Activated naive CD8-positive, alpha-beta T cell (primary cell): ENCODE results near the gene MAP3K3.

Experiments
- H3K27ac Mint-ChIP-seq: one replicate; pipeline ENCODE4 v1.8.0; 2021; ENCODE audit warnings: mixed read lengths
- H3K27me3 Mint-ChIP-seq: one replicate; pipeline ENCODE4 v1.8.0; 2021; ENCODE audit warnings: mixed read lengths
- H3K36me3 Mint-ChIP-seq: one replicate; pipeline ENCODE4 v1.8.0; 2021; ENCODE audit warnings: mixed read lengths
- H3K4me1 Mint-ChIP-seq: one replicate; pipeline ENCODE4 v1.8.0; 2021; ENCODE audit warnings: low read depth, mixed read lengths
- H3K4me3 Mint-ChIP-seq: one replicate; pipeline ENCODE4 v1.8.0; 2021; ENCODE audit warnings: mild to moderate bottlenecking, mixed read lengths
- H3K9me3 Mint-ChIP-seq: one replicate; pipeline ENCODE4 v1.8.0; 2021; ENCODE audit warnings: low read depth, mixed read lengths

The MAP3K3 gene

DNA sequence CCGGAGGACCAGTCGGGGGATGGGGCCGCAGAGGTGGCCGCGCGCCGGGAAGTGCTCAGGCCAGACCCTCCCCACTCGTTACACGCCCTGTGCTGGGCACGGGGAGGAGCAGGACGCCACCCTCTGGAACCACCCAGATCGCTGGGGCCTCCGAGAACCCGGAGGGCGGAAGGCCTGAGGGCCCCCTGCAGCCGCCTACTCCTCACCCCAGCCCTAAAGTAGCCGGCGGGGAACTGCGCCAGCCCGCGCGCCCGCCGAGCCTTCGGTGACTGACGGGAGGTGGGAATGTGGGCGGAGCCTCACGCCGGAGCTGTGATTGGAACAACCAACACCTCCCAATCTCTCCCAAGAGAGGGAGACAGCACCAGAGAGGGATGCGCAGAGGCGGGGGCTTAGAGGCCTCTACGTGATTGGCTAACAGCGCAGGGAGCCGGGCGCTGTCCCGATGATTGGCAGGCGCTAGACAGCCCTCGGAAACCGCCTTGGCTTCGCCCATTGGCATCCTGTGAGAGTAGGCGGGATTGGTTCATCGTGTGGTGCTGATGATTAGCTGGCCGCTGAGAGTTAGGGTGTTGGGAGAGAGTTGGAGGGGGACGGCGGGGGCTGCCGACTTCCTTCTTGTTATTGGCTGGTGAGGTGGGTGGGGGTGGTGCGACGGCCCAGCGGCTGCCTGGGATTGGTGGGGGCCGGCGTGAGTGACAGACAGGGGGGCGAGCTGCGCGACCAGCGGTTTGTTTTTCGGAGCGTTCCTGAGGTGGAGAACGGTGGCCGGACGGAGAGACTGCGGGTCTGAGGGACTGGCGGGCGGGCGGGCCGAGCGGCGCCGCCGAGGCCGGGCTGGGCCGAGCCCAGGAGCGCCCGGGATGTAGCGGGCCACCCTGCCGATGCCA lies at the start of gene MAP3K3:
Gene MAP3K3 (plus strand): TSS at position 734 of the 890 bp plus-strand sequence. CDS start 343 bp downstream, outside the sequence.
- H3K27ac Mint-ChIP-seq, result peak within 1 kb of the TSS; percentile 92
- H3K36me3 Mint-ChIP-seq, result no peaks in the 10 kb centered on the region
- H3K4me3 Mint-ChIP-seq, result peak within 1 kb of the TSS; percentile 98
- no peaks in the 10 kb centered on the region for H3K27me3 Mint-ChIP-seq
- peaks cover 44% of the 10 kb centered on the region for H3K4me1 Mint-ChIP-seq
- no peaks in the 10 kb centered on the region for H3K9me3 Mint-ChIP-seq

DNA sequence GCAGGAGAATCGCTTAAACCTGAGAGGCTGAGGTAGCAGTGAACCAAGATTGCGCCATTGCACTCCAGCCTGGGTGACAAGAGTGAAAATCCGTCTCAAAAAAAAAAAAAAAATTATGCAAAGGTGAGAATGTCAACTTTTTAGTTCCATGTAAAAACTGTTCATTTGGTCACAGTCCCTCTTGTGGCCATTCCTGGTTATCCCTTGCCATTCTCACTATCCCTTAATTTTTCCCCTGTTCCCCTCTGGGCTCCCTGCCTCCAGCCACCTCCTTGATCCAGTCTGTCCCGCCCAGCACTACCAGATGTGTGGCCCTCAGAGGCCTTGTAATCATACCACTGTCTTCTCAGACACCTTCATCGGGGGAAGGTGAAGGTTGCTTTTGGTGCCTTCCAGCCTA lies 48.6 kb upstream of the MAP3K3 start:
- Mint-ChIP-seq H3K4me1 (peaks cover 38% of the 10 kb centered on the region), H3K4me3 (no peak overlapping the region), H3K27me3 (no peaks in the 10 kb centered on the region), H3K36me3 (no peaks in the 10 kb centered on the region), H3K27ac (no peak overlapping the region), H3K9me3 (no peaks in the 10 kb centered on the region)

- Mint-ChIP-seq H3K36me3 (no peaks in the 10 kb centered on the region), H3K27ac (peak overlapping the region; percentile 64)
These were observed 44.0 kb upstream of the MAP3K3 start for GRCh38 chr17:63578027-63578768.

DNA sequence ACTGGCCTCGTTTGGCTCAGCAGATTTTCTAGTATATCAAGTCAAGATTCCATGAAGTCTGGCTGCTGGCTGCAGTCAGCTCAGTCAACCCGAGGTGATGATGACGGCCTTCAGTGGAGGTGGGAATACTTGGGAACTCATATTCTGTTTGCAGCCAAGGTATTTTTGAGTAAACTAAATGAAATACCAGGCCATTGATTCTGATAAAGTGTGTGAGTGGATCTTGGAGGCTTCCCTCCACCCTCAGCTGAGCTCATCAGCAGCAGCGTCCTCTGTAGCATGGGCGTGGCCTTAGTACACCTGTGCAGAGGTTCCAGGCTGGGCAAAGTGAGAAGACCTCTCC lies 43.5 kb upstream of the MAP3K3 start:
- Mint-ChIP-seq H3K27me3 (no peaks in the 10 kb centered on the region), H3K4me1 (peaks cover 13% of the 10 kb centered on the region), H3K36me3 (no peaks in the 10 kb centered on the region), H3K4me3 (no peak overlapping the region), H3K9me3 (no peaks in the 10 kb centered on the region), H3K27ac (no peak overlapping the region)

More at GRCh38 chr17:63578027-63578768, 44.0 kb upstream of the MAP3K3 start:
- Mint-ChIP-seq H3K4me3 (no peak overlapping the region), H3K27me3 (no peaks in the 10 kb centered on the region), H3K9me3 (no peaks in the 10 kb centered on the region), H3K4me1 (peaks cover 13% of the 10 kb centered on the region)

DNA sequence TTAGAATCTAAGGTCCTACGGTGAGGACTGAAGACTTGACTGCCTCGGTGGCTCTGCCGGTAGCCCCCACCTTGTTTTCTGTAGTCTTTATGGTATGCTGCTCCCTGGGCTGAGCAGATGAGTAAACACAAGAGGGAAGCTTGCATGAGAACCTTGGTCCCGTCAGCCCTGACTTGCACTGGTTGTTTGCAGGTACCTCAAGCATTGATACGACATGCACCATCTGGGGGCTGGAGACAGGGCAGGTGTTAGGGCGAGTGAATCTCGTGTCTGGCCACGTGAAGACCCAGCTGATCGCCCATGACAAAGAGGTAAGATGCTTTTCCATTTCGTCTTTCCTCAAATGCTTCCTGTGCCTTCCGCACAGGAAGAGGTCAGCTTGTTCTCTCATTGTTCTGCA lies 42.6 kb upstream of the MAP3K3 start:
- Mint-ChIP-seq H3K4me1 (peaks cover 10% of the 10 kb centered on the region), H3K36me3 (no peaks in the 10 kb centered on the region), H3K27me3 (no peaks in the 10 kb centered on the region), H3K9me3 (no peaks in the 10 kb centered on the region), H3K4me3 (no peak overlapping the region), H3K27ac (no peak overlapping the region)

GRCh38 chr17:63587770-63588169 lies 34.4 kb upstream of the MAP3K3 start:
- Mint-ChIP-seq H3K27ac (no peak overlapping the region), H3K36me3 (peaks cover 5% of the 10 kb centered on the region)

DNA sequence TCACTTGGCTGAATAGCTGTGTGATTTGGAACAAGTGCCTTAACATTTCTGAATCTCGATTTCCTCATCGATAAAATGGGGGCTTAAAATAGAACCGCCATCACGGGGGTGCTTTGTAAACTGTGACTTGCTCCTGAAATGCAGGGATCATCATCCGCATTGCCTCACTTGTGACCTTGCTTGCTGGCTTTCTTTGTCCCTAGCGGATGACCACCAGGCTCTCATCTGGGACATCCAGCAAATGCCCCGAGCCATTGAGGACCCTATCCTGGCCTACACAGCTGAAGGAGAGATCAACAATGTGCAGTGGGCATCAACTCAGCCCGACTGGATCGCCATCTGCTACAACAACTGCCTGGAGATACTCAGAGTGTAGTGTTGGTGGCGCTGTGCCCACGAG lies 33.4 kb upstream of the MAP3K3 start:
- Mint-ChIP-seq H3K27me3 (no peaks in the 10 kb centered on the region), H3K27ac (no peak overlapping the region), H3K36me3 (peaks cover 5% of the 10 kb centered on the region), H3K9me3 (no peaks in the 10 kb centered on the region), H3K4me1 (peaks cover 14% of the 10 kb centered on the region), H3K4me3 (no peak overlapping the region)

More at GRCh38 chr17:63587770-63588169, 34.4 kb upstream of the MAP3K3 start:
- Mint-ChIP-seq H3K4me3 (no peak overlapping the region), H3K9me3 (no peaks in the 10 kb centered on the region), H3K27me3 (no peaks in the 10 kb centered on the region), H3K4me1 (peaks cover 15% of the 10 kb centered on the region)

DNA sequence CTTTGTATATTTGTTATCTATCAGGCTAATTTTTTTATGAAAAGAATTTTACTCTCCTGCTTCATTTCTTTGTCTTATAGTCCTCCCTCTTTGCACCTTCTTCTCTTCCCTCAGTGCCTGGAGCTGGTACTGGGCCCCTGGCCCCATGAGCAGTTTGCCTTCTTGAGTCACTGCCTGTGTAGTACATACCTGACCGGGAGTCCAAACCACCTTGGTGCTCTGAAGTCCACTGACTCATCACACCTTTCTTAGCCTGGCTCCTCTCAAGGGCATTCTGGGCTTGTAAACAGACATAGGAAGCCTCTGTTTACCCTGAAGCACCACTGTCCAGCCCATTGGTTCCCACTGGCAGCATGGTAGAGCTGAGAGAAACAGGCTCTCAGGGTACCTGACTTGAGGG lies 32.6 kb upstream of the MAP3K3 start:
- peaks cover 11% of the 10 kb centered on the region for H3K4me1 Mint-ChIP-seq

GRCh38 chr17:63592797-63593196 lies 29.4 kb upstream of the MAP3K3 start:
- H3K4me3 Mint-ChIP-seq, result no peak overlapping the region
- H3K27me3 Mint-ChIP-seq, result no peaks in the 10 kb centered on the region
- H3K4me1 Mint-ChIP-seq, result peaks cover 9% of the 10 kb centered on the region
- H3K27ac Mint-ChIP-seq, result no peak overlapping the region
- peaks cover 3% of the 10 kb centered on the region for H3K36me3 Mint-ChIP-seq
- H3K9me3 Mint-ChIP-seq, result no peaks in the 10 kb centered on the region

More for the DNA sequence above, 32.6 kb upstream of the MAP3K3 start:
- Mint-ChIP-seq H3K27me3 (no peaks in the 10 kb centered on the region), H3K36me3 (peaks cover 5% of the 10 kb centered on the region), H3K27ac (no peak overlapping the region), H3K4me3 (no peak overlapping the region), H3K9me3 (no peaks in the 10 kb centered on the region)

GRCh38 chr17:63595132-63595531 lies 27.1 kb upstream of the MAP3K3 start:
- no peaks in the 10 kb centered on the region for H3K9me3 Mint-ChIP-seq
- no peak overlapping the region for H3K27ac Mint-ChIP-seq
- H3K4me1 Mint-ChIP-seq, result peaks cover 22% of the 10 kb centered on the region
- H3K27me3 Mint-ChIP-seq, result no peaks in the 10 kb centered on the region
- no peak overlapping the region for H3K4me3 Mint-ChIP-seq
- H3K36me3 Mint-ChIP-seq, result peaks cover under 1% of the 10 kb centered on the region

GRCh38 chr17:63596856-63597586 lies 25.2 kb upstream of the MAP3K3 start:
- no peaks in the 10 kb centered on the region for H3K9me3 Mint-ChIP-seq
- no peaks in the 10 kb centered on the region for H3K27me3 Mint-ChIP-seq
- no peak overlapping the region for H3K4me3 Mint-ChIP-seq
- H3K36me3 Mint-ChIP-seq, result no peaks in the 10 kb centered on the region
- H3K27ac Mint-ChIP-seq, result no peak overlapping the region
- peaks cover 34% of the 10 kb centered on the region for H3K4me1 Mint-ChIP-seq

DNA sequence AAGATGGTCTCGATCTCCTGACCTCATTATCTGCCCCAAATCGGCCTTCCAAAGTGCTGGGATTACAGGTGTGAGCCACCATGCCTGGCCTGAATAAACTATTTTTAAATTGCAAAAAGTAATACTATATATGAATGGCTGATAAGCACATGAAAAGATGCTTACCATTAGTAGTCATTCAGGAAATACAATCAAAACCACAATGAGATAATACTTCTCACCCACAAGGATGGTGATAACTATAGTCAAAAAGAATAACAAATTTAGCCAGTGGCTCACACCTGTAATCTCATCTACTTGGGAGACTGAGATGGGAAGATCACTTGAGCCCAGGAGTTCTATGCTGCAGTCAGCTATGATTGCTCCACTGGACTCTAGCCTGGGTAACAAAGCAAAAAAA lies 23.9 kb upstream of the MAP3K3 start:
- Mint-ChIP-seq H3K27ac (peak overlapping the region; percentile 4), H3K4me3 (no peak overlapping the region), H3K9me3 (no peaks in the 10 kb centered on the region), H3K36me3 (no peaks in the 10 kb centered on the region), H3K27me3 (no peaks in the 10 kb centered on the region), H3K4me1 (peaks cover 36% of the 10 kb centered on the region)

GRCh38 chr17:63600569-63601438 lies 21.4 kb upstream of the MAP3K3 start, which contains the start of gene TACO1:
TSS of gene TACO1 (plus strand) at chr17:63600895. CDS start at chr17:63601084, 189 bp downstream.
- Mint-ChIP-seq H3K36me3 (peaks cover 4% of the 10 kb centered on the region), H3K9me3 (no peaks in the 10 kb centered on the region), H3K27me3 (no peaks in the 10 kb centered on the region), H3K4me3 (peak within 1 kb of the TSS; percentile 96), H3K4me1 (peaks cover 36% of the 10 kb centered on the region), H3K27ac (peak within 1 kb of the TSS; percentile 94)
